ENCODE results near the gene CES3.

DNA sequence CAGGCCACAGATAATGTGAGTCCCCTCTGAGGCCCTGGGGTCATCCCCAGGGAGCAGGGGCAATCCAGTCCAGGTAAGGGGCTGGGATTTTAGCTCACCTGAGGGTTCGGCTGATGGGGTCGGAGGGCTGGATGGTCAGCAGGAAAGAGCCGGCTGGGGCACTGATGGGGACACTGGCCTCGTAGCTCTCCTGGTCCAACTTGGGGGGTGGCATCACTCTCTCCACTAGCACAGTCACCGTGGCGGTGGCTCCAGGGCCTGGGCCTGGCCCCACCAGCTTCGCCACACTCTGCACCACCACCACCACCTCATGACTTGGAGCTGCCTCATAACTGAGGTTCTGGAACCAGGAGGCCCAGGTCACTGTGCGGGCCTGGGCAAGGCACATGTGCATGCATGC is 49.3 kb upstream of the CES3 start:
- TF ChIP-seq, protein P1, sequence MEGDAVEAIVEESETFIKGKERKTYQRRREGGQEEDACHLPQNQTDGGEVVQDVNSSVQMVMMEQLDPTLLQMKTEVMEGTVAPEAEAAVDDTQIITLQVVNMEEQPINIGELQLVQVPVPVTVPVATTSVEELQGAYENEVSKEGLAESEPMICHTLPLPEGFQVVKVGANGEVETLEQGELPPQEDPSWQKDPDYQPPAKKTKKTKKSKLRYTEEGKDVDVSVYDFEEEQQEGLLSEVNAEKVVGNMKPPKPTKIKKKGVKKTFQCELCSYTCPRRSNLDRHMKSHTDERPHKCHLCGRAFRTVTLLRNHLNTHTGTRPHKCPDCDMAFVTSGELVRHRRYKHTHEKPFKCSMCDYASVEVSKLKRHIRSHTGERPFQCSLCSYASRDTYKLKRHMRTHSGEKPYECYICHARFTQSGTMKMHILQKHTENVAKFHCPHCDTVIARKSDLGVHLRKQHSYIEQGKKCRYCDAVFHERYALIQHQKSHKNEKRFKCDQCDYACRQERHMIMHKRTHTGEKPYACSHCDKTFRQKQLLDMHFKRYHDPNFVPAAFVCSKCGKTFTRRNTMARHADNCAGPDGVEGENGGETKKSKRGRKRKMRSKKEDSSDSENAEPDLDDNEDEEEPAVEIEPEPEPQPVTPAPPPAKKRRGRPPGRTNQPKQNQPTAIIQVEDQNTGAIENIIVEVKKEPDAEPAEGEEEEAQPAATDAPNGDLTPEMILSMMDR (IDR thresholded peaks at IDR 0.05; ENCODE audit: low read length) = no peak
- no peak for TF ChIP-seq EZH2 (IDR thresholded peaks at IDR 0.05; ENCODE audit: borderline replicate concordance, low read length)
